CD1c-positive myeloid dendritic cell (primary cell): Measurements from ENCODE around the gene SPATA33.
"Not testable (repeated sequence)": the region's sequence is repeated elsewhere in the genome, so short reads cannot be mapped to it uniquely, and the experiment has no call there.

Experiments
- DNase-seq: peaks from one replicate; pipeline ENCODE4 v3.0.0-alpha.2; 2016; ENCODE audit errors: extremely low spot score

SPATA33 gene

DNA sequence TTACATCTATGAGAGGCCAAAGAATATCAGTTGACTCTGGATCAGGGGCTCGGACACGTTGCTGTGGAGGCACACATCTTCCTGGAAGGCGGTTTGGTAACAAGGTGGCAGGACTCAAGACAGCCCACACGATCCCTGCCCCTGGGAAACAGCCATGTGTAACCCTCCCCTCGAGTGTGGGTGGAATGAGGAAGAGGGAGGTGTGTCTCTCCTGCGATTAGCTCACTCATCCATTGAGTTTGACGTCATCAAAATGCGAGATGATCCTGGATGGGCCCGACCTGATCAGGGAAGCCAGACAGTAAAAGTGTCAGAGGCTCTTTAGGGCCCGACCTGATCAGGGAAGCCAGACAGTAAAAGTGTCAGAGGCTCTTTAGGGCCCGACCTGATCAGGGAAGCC is 6.6 kb downstream of the SPATA33 start:
- DNase-seq, result not testable (repeated sequence)

DNA sequence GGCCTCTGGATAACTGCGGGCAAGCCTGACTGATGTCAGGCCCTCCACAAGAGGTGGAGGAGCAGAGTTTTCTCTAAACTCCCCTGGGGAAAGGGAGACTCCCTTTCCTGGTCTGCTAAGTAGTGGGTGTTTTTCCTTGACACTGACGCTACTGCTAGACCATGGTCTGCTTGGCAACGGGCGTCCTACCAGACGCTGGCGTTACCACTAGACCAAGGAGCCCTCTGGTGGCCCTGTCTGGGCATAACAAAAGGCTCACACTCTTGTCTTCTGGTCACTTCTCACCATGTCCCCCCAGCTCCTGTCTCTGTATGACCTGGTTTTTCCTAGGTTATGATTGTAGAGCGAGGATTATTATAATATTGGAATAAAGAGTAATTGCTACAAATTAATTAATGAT is 9.4 kb downstream of the SPATA33 start:
- DNase-seq, result not testable (repeated sequence)

DNA sequence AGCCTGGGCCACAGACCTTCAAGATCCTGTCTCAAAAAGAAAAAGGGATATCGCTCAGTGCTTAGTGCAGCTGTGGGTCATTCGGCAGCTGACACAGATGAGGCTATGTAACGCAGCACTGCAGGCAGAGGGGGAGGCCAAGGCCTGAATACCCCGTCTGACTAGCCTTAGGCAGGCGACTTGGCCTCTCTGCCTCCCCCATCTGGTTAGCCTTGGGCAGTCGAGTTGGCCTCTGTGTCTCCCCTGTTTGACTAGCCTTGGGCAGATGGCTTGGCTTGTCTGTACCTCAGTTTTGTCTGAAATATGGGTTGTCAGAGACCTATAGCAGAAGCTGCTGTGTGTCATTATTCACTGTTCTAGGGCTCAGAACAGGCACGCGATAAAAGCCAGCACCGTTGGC is 10.0 kb downstream of the SPATA33 start:
- DNase-seq, result no peak

DNA sequence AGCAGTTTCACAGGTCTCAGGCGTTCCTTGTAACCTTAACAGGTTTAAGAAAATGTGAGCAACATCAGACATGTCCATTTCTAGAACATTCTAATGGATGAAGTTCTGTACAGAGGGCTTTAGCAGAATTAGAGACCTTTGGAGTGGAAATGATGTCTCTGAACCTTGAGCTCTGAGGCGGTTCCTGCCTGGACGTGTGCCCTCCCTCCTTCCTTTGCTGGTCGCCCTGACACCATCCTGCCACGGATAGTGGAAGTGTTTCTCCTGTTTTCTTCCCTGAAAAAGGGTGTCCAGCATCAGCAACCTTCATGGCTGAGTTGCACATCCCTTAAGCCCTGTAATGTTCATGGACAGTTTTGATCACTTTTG is 11.1 kb downstream of the SPATA33 start:
- no peak for DNase-seq

DNA sequence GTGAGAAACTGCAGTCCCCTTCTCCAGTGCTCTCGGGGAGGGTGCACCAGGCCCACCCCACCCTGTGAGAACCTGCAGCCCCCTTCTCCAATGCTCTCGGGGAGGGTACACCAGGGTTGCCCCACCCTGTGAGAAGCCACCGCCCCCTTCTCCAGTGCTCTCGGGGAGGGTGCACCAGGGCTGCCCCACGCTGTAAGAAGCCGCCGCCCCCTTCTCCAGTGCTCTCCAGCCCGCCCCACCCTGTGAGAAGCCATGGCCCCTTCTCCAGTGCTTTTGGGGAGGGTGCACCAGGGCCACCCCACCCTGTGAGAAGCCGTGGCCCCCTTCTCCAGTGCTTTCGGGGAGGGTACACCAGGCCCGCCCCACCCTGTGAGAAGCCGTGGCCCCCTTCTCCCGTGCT is 12.1 kb downstream of the SPATA33 start:
- DNase-seq, result no peak

DNA sequence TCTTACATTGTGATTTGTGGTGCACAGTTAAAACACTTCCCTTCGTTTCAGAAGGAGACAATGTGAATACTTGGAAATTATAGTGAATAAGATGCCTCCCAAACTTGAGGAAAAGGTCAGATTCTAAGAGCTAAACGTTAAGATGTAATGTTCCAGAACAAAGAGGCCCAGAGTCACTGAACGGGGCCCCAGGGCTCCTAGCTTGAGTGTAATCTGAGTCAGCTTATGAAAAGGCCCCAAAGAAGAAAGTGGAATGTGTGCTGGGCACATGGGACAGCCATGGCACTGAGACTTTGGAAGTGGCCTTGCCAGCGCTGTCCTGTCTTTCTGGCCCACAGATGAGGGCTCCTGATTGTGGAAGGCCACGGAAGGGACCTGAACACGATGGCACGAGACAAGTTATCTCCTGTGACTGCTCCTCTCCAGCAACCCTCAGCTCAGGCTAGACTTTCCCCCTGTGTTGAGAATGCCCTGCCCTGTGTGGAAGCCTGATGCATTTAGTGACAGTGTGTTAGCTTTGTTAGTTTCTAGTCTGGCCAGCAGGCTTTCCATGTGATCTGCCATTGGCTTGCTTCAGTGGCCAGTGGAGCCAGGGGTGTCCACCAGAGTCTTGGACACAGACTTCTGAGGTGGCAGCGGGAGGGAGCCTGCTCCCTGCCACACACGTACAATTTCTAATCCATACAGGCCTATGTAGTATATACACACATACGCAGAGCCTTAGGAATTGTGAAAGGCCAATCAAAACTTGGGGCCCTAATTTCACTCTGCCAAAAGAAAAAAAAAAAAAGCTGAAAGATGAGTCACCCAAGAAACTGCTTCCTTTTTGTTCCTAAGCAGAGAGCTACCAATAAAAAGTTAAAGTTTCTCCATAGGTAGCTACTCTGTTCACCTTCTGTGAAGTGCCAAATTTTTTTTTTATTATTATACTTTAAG is 13.1 kb downstream of the SPATA33 start:
- DNase-seq, result no peak

DNA sequence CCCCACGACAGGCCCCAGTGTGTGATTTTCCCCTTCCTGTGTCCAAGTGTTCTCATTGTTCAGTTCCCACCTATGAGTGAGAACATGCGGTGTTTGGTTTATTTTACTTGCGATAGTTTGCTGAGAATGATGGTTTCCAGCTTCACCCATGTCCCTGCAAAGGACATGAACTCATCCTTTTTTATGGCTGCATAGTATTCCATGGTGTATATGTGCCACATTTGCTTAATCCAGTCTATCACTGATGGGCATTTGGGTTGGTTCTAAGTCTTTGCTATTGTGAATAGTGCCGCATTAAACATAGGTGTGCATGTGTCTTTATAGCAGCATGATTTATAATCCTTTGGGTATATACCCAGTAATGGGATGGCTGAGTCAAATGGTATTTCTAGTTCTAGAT is 13.9 kb downstream of the SPATA33 start:
- not testable (repeated sequence) for DNase-seq

DNA sequence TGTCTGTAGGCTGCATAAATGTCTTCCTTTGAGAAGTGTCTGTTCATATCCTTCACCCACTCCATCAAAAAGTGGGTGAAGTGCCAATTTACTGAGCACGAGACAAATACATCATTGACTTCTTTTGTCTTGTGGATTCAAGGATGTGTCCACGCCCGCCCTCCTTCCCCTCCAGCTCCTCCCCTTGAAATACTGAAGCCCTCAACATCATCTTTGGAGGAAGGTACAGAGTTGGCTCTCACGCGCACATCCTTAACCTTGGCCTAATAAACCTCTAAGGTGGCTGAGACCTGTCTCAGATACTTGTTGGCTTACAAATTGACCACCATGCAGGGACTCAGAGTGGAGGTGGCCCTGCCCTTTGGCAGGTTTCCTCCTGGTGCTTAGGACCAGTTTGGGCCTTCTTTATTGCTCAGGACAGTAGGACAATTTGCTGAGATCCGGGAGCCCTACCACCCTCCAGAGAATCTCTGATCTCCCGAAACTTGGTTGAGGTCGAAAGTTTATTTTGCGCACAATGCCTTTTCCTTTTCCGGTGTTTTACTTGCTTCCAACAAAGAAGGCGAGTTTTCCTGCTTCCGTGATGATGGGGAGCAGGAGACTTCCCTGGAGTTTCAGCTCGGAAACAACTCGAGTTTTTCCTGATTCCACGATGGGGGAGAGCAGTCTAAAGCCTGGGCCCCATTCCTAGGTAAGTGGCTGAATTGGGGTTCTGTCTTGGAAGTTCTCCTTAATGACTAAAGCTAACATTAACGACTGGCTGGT is 14.7 kb downstream of the SPATA33 start:
- no peak for DNase-seq

DNA sequence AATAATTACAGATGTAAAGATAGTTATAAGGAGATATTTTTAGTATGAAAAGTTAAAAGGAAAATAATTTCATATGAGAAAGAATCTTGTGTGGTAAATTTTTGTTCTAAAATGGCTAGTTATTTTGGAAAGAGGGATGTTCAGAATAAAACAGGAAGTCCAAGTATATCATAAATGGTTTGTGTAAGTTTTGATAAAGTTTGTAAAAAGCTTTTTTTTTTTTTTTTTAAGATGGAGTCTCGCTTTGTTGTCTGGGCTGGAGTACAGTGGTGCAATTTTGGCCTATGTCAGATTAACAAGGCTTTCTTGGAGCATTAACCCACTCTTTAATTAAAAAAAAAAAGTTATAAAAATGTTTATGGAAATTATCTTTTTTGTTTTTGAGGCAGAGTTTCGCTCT is 20.6 kb downstream of the SPATA33 start:
- DNase-seq, result no peak

DNA sequence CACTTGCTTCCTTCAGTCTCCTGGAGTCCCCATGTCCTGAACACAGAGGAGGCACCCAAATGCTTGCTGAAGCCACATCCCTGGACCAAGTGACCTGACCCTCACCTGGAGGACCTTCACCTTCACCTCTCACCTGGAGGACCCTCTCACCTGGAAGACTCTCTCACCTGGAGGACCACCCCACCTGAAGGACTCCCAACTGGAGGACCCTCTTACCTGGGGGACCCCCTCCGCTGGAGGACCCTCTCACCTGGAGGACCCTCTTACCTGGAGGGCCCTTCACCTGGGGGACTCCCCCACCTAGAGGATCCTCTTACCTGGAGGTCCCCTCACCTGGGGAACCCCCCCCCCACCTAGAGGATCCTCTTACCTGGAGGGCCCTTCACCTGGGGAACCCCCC is 28.3 kb downstream of the SPATA33 start:
- no peak for DNase-seq

DNA sequence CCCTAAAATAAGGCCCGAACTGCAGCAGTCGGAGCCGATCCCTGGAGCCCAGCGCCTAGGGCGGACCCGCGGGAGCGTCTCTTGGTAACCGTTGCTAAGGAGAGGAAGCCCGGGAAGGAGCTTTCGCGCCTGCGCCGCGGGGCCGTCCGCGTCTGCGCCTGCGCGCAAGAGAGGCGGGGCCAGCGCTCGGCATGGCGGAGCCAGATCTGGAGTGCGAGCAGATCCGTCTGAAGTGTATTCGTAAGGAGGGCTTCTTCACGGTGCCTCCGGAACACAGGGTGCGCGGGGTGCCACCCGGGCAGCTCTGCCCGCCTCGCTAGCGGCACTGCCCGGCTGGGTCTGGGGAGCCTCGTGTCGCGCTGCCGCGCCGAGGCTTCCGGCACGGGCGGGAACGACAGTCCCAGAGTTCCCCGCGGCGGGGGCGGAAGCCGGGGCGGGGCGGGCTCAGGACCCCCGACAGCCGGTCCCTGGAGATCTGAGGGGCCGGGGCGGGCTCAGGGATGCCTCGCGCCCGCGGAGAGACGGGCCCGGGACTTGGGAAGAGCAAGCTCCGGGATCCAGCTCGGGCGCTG is 29.0 kb downstream of the SPATA33 start, which contains the start of gene CDK10:
CDK10 (plus strand) TSS at position 170 of the 572 bp plus-strand sequence; CDS start at position 192, 22 bp downstream.
- peak; percentile 97 for DNase-seq

DNA sequence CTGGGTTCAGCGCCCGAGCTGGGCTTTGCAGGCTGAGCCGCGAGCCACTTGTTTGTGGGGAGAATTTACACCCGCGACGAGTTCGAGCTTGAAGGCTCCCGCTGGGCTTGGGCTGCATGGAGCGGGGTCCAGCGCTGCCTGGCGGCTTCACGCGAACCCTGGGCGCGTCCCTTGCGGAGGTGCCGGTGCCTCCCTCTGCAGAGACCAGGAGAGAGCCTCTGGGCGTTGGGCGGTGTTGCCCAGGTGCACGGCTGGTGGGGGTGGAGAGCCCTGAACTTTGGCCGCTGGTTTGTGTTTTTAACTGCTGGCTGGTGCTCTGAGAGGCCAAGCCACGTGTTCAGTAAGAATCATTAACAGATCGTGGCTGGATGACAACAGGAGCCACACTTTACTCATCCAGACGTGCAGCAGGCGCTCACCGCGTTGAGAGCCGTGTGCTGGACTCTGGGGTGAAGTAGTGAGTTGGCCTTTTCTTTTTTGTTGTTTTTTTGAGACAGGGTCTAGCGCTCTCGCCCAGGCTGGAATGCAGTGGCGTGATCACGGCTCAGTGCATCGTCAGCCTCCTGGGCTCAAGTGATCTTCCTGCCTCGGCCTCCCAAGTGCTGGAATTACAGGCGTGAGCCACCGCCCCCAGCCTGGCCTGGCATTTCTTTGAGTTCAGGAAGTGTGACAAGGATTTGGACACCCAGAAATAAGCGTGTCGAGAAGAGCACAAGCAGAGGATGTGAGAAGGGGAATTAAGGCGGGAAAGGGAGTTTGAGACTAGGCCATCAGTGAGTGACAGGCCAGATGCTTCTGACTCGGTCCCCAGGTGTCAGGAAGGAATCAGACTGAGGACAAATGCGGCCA is 29.7 kb downstream of the SPATA33 start:
- DNase-seq, result no peak

DNA sequence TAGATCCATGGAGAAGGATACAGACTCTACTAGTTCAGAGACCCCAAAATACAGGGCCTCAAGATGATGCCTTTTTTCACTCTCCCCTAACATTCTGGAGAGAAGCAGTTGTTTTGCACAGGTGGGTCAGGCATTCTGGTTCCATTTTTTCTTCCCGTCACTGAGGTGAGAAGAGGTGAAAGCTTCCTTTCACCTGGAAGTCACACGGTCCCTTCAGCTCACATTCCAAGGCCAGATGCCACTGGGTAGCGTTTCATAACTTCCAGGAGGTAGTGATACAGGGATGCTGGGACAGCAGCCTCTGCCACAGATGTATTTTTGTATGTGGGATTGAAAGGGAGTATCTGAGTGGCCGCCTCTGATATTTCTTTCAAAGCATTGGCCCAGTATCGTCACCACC is 30.8 kb downstream of the SPATA33 start:
- no peak for DNase-seq

DNA sequence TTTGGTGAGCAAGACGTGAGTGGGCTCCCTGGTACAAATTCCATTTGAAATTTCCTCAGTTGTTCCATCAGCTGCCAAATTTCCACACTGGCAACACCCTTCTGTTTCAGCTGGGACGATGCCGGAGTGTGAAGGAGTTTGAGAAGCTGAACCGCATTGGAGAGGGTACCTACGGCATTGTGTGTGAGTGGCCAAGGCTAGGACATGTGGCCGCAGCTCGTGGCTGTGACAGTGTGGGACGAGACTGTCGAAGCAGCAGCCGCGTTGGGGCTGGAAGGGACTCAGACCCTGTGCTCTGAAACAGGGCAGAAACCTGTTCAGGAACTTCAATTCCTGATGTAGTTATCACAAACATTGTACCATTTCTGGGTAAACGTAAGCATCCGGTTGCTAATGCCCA is 31.5 kb downstream of the SPATA33 start:
- no peak for DNase-seq

DNA sequence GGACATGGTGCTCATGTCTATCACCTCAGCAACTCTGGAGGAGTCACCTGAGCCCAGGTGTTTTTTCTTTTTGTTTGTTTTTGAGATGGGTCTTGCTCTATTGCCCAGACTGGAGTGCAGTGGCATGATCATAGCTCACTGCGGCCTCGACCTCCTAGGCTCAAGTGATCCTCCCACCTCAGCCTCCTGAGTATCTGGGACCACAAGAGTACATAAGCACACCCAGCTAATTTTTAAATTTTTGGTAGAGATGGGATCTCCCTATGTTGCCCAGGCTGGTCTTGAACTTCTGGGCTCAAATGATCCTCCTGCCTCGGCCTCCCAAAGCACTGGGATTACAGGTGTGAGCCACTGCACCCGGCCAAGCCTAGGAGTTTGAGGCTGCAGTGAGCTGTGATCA is 32.0 kb downstream of the SPATA33 start:
- not testable (repeated sequence) for DNase-seq

DNA sequence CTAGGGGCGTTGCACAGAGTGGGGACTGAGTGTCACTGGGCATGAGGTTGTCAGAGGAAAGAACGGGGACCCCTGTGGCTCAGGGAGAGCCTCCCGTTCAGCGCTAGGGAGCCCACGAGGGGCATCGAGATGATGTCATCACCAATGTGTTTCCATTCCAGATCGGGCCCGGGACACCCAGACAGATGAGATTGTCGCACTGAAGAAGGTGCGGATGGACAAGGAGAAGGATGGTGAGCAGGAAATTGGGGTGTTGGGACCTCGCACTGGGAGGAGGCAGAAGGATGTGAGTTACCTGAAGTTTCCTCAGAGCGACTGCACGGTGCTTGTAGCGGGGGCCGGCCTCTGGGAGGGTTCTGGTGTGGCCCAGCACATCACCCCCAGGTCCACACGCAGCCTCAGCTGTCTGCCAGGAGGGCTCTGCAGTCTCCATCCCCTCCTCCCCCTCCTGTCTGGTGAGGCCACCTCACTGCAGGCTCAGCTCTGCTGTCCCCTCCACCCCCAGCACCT is 32.8 kb downstream of the SPATA33 start:
- no peak for DNase-seq

DNA sequence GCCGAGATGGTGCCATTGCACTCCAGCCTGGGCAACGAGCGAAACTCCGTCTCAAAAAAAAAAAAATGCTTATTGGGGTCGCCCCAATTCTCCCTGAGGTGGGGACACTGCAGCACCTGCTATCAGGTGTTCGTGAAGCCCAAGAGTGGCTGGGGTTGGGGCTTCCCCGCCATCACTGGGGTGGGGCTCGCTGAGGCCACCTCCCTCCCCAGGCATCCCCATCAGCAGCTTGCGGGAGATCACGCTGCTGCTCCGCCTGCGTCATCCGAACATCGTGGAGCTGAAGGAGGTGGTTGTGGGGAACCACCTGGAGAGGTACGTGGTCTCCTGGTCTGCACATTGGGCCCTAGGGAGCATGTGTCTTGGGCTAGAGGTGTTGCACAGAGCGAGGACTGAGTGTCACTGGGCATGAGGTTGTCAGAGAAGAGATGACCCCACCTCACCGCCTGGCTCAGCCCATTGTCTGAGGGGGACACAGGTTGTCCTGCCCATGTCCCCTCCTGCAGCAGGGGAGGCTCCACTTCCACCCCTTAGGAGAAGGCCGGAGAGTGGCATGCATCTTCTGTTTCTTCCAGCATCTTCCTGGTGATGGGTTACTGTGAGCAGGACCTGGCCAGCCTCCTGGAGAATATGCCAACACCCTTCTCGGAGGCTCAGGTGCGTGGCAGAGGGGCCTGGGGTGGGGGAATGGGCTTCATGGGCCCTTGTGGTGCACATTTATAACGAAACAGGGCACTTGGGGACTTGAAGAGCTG is 33.8 kb downstream of the SPATA33 start:
- no peak for DNase-seq

DNA sequence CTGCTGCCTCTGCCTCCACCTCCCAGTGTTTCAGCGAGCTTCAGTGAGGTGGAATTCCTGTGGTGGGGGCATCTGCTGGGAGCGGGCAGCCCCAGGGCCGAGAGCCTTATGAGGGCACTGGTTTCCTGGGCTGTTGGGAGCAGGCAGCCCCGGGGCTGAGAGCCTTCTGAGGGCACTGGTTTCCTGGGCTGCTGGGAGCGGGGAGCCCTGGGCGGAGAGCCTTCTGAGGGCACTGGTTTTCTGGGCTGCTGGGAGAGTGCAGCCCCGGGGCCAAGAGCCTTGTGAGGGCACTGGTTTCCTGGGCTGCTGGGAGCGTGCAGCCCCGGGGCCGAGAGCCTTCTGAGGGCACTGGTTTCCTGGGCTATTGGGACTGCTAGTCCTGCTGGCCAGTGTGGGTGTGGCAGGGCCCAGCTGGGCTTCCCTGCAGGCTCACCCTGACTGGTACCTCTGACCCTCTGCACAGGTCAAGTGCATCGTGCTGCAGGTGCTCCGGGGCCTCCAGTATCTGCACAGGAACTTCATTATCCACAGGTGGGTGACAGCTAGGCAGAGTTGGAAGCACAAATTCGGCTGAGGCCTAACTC is 34.4 kb downstream of the SPATA33 start:
- DNase-seq, result no peak

DNA sequence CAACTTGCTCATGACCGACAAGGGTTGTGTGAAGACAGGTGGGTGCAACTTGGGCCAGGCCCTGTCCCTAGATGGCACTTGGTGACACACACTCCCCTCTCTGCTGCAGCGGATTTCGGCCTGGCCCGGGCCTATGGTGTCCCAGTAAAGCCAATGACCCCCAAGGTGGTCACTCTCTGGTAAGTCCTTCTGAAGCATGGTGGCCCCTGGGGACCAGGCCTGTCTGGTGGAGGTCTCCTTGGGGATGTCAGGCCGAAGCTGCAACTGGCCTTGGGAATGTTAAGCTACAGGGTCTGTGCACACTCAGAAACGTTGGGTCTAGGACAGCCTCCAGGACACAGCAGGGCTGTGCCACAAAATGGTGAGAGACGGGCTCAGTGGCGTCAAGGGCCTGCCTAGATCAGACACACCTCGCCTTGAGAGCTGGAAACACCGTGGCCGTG is 35.7 kb downstream of the SPATA33 start:
- DNase-seq, result no peak
